HG02884 (cell line): Measurements from ENCODE around the gene RAN.

Experiments
- ATAC-seq: cut with Tn5 transposase; IDR thresholded peaks from one replicate; pipeline ENCODE4 v1.9.1; 2021; ENCODE audit warnings: mild to moderate bottlenecking, moderate library complexity; ENCODE audit not compliant: unreplicated experiment

Gene RAN

DNA sequence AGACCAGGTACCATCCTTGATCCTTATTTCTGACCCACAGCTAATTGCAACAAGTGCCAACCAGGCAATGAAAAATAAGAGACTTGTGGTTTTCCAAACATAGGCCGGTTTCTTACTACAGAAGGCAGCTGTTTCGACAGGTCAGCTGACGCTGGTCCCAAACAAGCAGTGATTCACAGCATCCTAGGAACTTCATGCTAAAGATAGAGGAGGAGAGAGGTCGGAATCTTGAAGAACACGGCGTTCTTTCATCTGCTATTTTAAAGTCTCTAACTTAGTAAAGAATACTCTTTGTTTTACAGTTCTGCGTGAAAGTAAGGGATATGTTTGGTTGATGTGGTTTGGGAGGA, 53.8 kb downstream of the RAN start:
- no peak for ATAC-seq
